Keratinocyte (primary cell): Measurements from ENCODE around the gene OLIG2.

ENCODE experiments used
- CTCF ChIP-seq, 3 experiments: IDR thresholded peaks in 1 of 3; conservative IDR thresholded peaks in 1 of 3; optimal IDR thresholded peaks in 1 of 3; 2 replicates in 2 of 3; 3 replicates in 1 of 3; pipeline versions ENCODE3 to v1.5.1; 2011; ENCODE audit warnings: low read length in 3 of 3, mild to moderate bottlenecking in 3 of 3, moderate library complexity in 2 of 3, control low read depth in 1 of 3, inconsistent platforms in 1 of 3; ENCODE audit not compliant: insufficient read depth in 2 of 3; ENCODE audit errors: extremely low read depth in 1 of 3
- EZH2 ChIP-seq: IDR thresholded peaks from one replicate; pipeline ENCODE4 v1.6.1; 2012; ENCODE audit warnings: inconsistent platforms, mild to moderate bottlenecking, low read length, moderate library complexity

GRCh38 chr21:33008333-33009051 is 17.2 kb upstream of the OLIG2 start:
- no peak for TF ChIP-seq CTCF (optimal IDR thresholded peaks at IDR 0.05 in 1 of 3, IDR thresholded peaks at IDR 0.05 in 1 of 3, conservative IDR thresholded peaks at IDR 0.05 in 1 of 3; ENCODE audit: extremely low read depth in 1 of 3, insufficient read depth in 2 of 3, low read length in 3 of 3)
- no peak for TF ChIP-seq EZH2
